Measurements from ENCODE around the gene GRHL1. TPM values are rescaled to one million over a fixed set of nuclear protein-coding genes. Genes with fewer than 3 reads are reported as not detected.
A peak's percentile ranks its signal among the peaks of the same experiment; 100 is the strongest.

Gene GRHL1
- total and polyA plus RNA-seq, 10 donors, result 0.20 to 3.0 (median 1.2) TPM

DNA sequence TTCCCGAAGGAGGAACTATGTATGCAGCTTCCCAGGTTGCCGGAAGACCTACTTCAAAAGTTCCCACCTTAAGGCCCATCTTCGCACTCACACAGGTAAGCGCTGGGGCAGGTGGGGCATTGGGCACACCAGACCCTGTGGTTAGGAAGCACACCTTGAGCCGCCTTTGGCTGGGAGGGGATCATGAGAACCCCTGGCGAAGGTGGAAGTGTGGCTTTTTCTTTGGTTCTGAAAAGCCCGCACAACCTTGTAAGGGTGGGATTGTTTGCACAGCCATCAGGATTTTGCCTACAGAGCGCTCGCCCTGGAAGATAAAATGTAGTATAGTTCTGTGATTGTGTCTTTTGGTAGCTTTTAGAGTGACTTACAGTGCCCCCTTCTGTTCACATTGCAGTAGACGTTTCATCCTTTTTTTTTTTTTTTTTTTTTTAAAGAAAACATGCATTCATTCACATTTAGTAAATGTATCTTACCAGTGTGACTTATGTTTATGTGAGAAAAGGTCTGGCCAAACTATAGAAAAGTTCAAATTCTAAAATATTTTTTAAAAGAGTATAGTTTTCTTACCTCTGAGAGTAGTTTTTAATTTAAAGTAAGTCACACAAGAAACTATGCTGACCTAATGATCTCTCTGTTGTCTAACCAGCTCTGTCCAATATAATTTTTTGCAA, 97.1 kb downstream of the GRHL1 start:
- DNase-seq, result peak; percentile 72
- H3K4me1 ChIP-seq, result peaks cover 18 to 81% (median 51%) of the 10 kb centered on the region in 6 donors
- H3K4me3 ChIP-seq, result peak overlapping the region in 1 of 8 donors; percentile 11
- whole genome bisulfite sequencing, 5 donors, result 38 to 74% (median 67%) methylated on average over 5 to 10 of the region's 10 CpGs
- peaks cover 2 to 77% (median 38%) of the 10 kb centered on the region in 6 donors for H3K36me3 ChIP-seq
- H3K27ac ChIP-seq, result peak overlapping the region in 2 of 8 donors; percentile 12 to 21
- TF ChIP-seq, protein P1, sequence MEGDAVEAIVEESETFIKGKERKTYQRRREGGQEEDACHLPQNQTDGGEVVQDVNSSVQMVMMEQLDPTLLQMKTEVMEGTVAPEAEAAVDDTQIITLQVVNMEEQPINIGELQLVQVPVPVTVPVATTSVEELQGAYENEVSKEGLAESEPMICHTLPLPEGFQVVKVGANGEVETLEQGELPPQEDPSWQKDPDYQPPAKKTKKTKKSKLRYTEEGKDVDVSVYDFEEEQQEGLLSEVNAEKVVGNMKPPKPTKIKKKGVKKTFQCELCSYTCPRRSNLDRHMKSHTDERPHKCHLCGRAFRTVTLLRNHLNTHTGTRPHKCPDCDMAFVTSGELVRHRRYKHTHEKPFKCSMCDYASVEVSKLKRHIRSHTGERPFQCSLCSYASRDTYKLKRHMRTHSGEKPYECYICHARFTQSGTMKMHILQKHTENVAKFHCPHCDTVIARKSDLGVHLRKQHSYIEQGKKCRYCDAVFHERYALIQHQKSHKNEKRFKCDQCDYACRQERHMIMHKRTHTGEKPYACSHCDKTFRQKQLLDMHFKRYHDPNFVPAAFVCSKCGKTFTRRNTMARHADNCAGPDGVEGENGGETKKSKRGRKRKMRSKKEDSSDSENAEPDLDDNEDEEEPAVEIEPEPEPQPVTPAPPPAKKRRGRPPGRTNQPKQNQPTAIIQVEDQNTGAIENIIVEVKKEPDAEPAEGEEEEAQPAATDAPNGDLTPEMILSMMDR (IDR thresholded peaks at IDR 0.05 in 8 of 11, conservative IDR thresholded peaks at IDR 0.05 in 3 of 11), result peak; percentile 46 to 77 (median 65)
- no peak for TF ChIP-seq POLR2A (IDR thresholded peaks at IDR 0.05)
- H3K27me3 ChIP-seq (replicated peaks in 1 of 7), result no peaks in the 10 kb centered on the region
- H3K9me3 ChIP-seq, result no peaks in the 10 kb centered on the region
- intact Hi-C loops (cut with DNase I; ENCODE audit: low total_unique reads), result loop anchor here (5.0 kb wide), 2 partner anchors 66 to 231 kb away; no protein-coding TSS in a partner anchor

Other genes starting within 250 kb of the GRHL1 start
- gene TAF1B, start 108.2 kb upstream of the GRHL1 start, total RNA-seq, result 10 to 100 TPM; 11.5 to 26.5 (median 19.1) TPM
- gene TAF1B, start 108.2 kb upstream of the GRHL1 start, polyA plus RNA-seq, result 1 to 10 TPM; 3.8 to 5.3 (median 4.2) TPM
- gene KLF11, start 91.9 kb downstream of the GRHL1 start, total RNA-seq, result 10 to 100 TPM; 18.3 to 46.1 (median 33.5) TPM
- 10 to 100 TPM in 1 of 3 donors, 1 to 10 TPM in 2; 5.4 to 13.3 (median 8.0) TPM for gene KLF11, start 91.9 kb downstream of the GRHL1 start, polyA plus RNA-seq
- gene CYS1, start 128.7 kb downstream of the GRHL1 start, total RNA-seq, result 1 to 10 TPM in 6 of 7 donors, under 1 TPM in 1; 0.97 to 2.9 (median 1.7) TPM
- gene CYS1, start 128.7 kb downstream of the GRHL1 start, polyA plus RNA-seq, result under 1 TPM; 0.38 to 0.56 (median 0.43) TPM
- 10 to 100 TPM in 5 of 7 donors, 1 to 10 TPM in 2; 6.3 to 39.2 (median 14.3) TPM for gene RRM2, start 171.0 kb downstream of the GRHL1 start, total RNA-seq
- gene RRM2, start 171.0 kb downstream of the GRHL1 start, polyA plus RNA-seq, result 10 to 100 TPM in 2 of 3 donors, 1 to 10 TPM in 1; 2.3 to 15.6 (median 12.4) TPM